ENCODE measurements around the gene TYMS. TPM values are rescaled to one million over a fixed set of nuclear protein-coding genes. Genes with fewer than 3 reads are reported as not detected.

The TYMS gene
- total RNA-seq, 1 donor from 2014 or later = 3.1 TPM

GRCh38 chr18:682833-683232 is 25.4 kb downstream of the TYMS start:
- no peaks in the 10 kb centered on the region for H3K4me1 ChIP-seq
- peaks cover 52% of the 10 kb centered on the region for H3K36me3 ChIP-seq

GRCh38 chr18:683531-683930 is 26.1 kb downstream of the TYMS start:
- intact Hi-C loops (cut with micrococcal nuclease) = no loop called here
- Histone ChIP-seq H3K9me3 (replicated peaks) (no peaks in the 10 kb centered on the region), H3K36me3 (peaks cover 45% of the 10 kb centered on the region), H3K4me3 (no peak overlapping the region), H3K4me1 (no peaks in the 10 kb centered on the region), H3K27me3 (ENCODE audit: low read depth) (no peaks in the 10 kb centered on the region), H3K27ac (replicated peaks) (no peak overlapping the region)
- no peak for TF ChIP-seq CTCF (IDR thresholded peaks at IDR 0.05; ENCODE audit: borderline replicate concordance)
- DNase-seq = no peak

More at GRCh38 chr18:682833-683232, 25.4 kb downstream of the TYMS start:
- H3K4me3 ChIP-seq = no peak overlapping the region
- intact Hi-C loops (cut with micrococcal nuclease) = no loop called here
- DNase-seq = no peak
- TF ChIP-seq CTCF (IDR thresholded peaks at IDR 0.05; ENCODE audit: borderline replicate concordance) = no peak
- H3K9me3 ChIP-seq (replicated peaks) = no peaks in the 10 kb centered on the region
- no peak overlapping the region for H3K27ac ChIP-seq (replicated peaks)
- H3K27me3 ChIP-seq (ENCODE audit: low read depth) = no peaks in the 10 kb centered on the region

- intact Hi-C loops (cut with micrococcal nuclease) = no loop called here
- no peak for TF ChIP-seq CTCF (IDR thresholded peaks at IDR 0.05; ENCODE audit: borderline replicate concordance)
These were observed 28.0 kb downstream of the TYMS start for GRCh38 chr18:685438-685837.

GRCh38 chr18:686339-687111 is 29.1 kb downstream of the TYMS start:
- no peak for DNase-seq
- no peak for TF ChIP-seq CTCF (IDR thresholded peaks at IDR 0.05; ENCODE audit: borderline replicate concordance)
- Histone ChIP-seq H3K27me3 (ENCODE audit: low read depth) (no peaks in the 10 kb centered on the region), H3K4me1 (no peaks in the 10 kb centered on the region), H3K9me3 (replicated peaks) (no peaks in the 10 kb centered on the region), H3K36me3 (peaks cover 36% of the 10 kb centered on the region), H3K4me3 (no peak overlapping the region), H3K27ac (replicated peaks) (no peak overlapping the region)
- intact Hi-C loops (cut with micrococcal nuclease) = no loop called here

More at GRCh38 chr18:685438-685837, 28.0 kb downstream of the TYMS start:
- no peak for DNase-seq
- Histone ChIP-seq H3K27me3 (ENCODE audit: low read depth) (no peaks in the 10 kb centered on the region), H3K27ac (replicated peaks) (no peak overlapping the region), H3K4me3 (no peak overlapping the region), H3K4me1 (no peaks in the 10 kb centered on the region), H3K36me3 (peaks cover 41% of the 10 kb centered on the region), H3K9me3 (replicated peaks) (no peaks in the 10 kb centered on the region)

GRCh38 chr18:688323-688722 is 30.9 kb downstream of the TYMS start:
- TF ChIP-seq CTCF (IDR thresholded peaks at IDR 0.05; ENCODE audit: borderline replicate concordance) = no peak
- Histone ChIP-seq H3K4me1 (peaks cover 6% of the 10 kb centered on the region), H3K36me3 (peaks cover 40% of the 10 kb centered on the region), H3K4me3 (no peak overlapping the region), H3K9me3 (replicated peaks) (no peaks in the 10 kb centered on the region), H3K27me3 (ENCODE audit: low read depth) (no peaks in the 10 kb centered on the region), H3K27ac (replicated peaks) (no peak overlapping the region)
- intact Hi-C loops (cut with micrococcal nuclease) = no loop called here
- no peak for DNase-seq

All from left ventricle myocardium inferior (tissue), 1 donor.